Activated effector memory CD4-positive, alpha-beta T cell treated with anti-CD3 and anti-CD28 coated beads, Interleukin-2, amount 50 U/mL, for 16 hours (primary cell): ENCODE results near the gene KCNC4.

ENCODE experiments used
- DNase-seq: peaks from one replicate; pipeline ENCODE4 v3.0.0-alpha.2; 2020

The KCNC4 gene

DNA sequence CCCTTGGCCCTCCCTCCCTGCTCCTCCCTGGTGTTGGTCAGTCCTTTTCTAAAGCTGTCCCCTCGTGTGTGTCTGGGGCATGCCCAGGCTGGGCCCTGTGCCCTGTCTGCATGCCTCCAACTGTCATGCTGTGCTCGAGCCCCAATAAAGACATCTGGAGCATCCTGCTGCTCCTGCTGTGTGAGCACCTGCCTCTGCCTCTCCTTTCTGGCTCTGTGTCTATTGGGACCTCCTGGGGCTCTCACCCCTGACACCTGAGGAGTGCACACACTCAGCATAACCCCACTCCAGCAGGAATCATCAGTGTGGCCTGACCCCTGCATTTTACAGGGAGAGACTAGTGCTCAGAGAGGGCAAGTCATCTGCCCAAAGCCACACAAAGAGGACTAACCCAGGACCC, 23.7 kb downstream of the KCNC4 start:
- DNase-seq: no peak

DNA sequence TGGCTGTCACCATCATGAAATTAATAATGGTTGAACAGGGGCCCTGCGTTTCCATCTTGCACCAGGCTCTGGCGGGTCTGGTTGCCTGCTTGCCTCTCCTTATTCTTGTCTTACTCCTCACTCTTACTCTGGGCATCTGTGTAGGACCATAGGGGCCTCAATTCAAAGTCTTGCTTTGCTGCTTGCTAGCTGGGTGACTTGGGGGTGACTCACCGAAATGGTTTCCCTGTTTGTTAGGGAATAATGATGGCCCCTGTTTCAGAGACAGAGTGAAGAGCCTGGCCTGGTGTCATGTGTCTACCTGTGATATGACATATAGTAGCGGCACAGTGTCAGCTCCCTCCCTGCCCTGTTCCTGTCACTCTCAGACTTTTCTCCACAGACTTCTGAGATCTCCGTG, 24.6 kb downstream of the KCNC4 start:
- DNase-seq: no peak

DNA sequence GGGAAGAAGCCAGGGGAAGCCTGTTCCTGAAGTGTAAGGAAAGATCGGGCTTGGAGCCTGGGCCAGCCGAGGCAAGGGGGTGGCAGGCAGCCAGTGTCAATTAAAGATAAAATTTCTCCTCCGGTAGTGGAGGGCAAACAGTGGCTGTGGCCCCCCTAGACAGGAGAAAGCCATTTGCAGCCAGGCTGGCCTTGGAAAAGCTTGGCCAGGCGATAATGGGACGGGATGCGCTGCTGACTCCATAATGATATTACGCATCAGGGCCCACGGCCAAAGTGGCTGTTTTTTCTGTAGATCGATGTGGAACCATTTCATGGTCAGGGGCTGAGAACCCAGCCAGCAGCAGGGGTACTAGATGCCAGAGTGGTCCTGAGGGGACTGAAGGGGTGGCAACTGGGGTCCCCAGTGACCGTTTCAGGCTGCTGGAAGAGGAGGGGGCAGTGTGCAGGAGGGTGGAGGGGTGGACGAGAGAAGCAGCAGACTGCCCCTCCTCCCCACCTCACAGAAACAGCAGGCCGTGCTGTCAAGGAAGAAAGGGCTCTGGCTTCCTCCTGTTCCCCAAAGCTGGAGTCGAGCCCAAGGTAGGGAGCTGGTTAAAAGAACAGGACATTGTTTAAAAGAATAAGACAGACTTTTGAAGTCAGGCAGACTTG, 25.2 kb downstream of the KCNC4 start:
- DNase-seq: no peak

DNA sequence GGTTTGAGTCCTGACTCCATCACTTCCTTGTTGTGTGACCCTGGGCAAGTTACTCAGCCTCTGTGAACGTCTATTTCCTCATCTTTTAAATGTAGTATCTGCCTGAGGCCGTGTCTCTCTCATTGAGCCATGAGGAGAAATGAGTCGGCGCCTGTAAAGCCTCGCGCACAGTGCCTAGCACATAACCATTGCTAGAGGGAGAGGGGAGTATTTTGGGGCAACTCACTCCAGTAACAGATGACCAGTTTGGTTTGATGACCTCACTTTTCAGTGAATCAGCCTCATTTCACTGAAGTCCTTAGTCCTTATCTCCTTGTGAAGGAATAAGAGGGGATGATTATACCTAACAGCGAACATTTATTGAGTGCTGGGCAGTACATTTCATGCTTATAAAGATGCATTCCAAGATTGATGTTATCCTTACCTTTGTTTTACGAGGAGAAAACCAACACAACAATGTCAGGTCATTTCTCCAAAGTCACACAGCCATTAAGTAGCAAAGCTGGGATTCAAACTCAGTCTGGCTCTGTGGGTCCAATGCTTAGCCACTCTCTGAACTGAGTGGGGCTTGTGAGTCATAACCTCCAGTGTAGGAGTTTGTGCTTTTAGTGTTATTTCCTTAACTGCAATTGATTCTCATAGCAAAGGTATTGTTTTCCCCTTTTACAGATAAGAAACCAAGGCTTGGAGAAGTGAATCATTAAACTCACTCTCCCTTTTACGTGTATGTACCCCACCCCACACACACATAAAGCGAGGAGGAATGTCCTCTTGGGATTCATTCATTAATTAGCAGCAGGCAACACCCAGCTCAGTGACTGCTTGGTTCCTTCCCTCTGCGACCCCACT, 25.9 kb downstream of the KCNC4 start:
- DNase-seq: no peak

DNA sequence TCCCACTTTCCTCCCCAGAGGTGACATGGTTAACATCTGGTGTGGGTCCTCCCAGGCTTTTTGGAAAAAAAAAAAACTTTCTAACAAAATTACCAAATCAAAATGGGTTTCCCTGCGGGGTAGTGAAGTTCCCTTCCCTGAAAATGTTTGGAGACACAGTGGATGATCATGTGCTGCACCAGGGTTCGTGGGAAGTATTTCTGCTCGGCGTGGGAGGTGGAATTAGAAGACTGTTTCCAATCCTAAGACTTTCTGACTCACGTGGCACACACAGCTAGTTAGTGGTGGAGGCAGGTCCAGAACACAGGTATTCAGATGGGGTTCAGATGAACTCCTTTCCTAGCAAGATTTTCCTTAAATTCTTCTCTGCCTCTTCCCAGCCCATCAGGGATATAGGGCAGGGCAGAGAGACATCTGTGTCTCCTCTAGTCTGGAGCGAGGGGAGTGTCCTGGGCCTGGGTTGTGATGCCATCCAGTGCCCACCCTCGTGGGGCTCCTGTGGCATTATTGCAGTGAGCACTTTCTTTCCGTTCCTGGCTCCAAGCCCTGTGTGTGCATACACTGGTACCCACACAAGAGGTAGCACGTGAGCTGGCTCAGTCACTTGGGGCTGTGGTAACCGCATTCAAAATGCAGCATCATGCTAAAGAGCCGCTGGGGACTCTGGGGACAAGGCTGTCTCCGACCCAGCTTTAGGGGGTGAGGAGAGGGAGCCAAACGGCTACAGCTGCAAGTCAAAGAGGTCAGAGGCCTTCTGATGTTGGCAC, 27.5 kb downstream of the KCNC4 start:
- peak; percentile 46 for DNase-seq

DNA sequence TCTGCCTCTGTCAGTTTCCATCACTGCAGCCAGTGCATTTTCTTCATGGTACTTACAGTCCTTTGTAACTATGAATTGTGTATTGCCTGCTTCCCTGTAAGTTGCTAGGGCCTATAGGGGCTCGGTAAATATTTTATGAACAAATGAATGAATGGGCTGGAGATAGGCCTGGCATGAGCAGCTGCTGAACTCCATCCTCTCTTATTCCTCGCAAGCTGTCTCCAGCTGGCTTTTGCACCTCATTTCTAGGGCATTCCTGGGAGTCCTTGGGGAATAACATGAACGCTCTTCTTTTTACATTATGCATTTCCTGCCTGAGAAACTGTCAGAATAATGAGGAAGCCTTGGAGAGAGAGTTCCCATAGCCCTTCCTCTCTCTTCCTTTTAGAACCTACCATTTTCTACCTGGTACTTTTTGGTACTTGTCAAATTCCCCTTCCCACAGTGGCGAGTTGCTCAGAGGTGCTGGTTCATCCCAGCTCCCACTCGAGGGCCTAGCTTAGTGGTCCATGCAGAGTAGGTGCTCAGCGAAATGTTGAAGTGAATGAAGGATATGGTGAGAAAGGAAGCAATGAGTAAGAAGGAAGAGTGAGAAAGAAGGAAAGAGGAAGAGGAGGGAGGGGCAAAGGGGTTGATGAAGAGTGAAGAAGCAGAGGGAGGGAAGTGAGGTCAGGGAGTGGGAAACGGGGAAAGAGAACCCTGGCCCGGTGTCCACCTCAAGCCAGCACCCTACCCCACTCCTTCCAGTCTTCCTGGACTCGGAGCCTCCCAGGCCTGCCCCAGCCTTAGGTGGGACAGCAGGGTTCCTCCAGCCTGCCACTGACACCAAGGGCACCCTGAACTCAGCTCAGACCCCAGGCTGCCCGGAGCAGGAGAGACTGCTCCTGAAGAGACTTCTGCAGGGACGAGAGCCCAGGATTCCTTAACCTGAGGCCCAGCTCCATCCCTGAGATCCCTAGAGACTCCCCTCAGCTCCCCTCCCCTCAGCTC, 29.6 kb downstream of the KCNC4 start:
- DNase-seq: peak; percentile 21

DNA sequence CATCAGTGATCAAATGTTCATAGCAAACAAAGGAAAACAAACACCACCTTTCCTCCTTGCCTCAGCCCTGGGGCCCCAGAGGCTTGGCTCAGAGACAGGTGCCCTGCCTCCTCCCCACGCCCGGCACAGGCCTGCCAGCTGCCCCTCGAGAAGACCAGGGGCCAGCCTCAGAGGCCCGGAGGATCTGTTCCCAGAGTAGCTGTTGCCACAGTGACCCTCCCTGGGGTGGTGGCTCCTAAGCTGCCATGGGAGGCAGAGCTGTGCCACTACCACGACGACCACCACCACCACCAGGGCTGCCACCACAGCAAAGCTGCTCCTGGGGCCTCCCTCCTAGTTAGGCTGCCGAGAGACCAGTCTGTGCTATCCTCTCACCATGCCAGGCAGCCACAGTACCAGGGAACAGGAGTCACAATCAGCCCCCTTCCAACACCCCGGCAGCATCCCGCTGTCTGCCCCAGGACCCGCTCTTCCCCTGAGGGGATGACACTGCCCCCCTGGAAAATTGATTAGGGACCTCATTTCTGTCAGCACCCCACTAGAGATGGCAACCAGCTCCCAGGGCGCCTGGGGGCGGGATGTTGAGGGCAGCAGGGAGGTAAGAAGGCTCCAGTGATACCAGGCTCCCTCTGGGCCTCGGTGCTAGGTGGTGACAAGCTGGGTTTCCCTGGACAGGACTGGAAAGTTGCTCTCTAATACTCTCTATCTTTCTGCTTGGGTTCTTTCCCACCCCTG, 30.5 kb downstream of the KCNC4 start:
- DNase-seq: peak; percentile 49

DNA sequence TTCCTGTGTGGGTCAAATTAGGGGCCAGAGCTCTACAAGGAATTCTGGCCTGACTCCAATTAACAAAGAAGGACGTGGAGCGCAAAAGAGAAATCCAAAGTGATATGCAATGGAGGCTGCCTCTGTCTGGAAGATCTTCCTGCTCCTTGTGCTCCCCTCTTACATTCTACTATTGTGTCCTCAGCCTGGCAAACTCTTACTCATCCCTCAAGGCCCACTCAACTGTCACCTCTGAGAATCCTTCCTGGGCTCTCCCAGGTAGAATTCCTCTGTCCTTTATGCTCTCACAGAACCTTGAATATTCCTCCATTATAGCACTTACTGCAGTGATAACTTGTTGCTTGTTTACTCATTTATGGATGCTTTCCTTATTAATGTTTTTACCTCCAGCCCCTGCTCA, 31.4 kb downstream of the KCNC4 start:
- no peak for DNase-seq

DNA sequence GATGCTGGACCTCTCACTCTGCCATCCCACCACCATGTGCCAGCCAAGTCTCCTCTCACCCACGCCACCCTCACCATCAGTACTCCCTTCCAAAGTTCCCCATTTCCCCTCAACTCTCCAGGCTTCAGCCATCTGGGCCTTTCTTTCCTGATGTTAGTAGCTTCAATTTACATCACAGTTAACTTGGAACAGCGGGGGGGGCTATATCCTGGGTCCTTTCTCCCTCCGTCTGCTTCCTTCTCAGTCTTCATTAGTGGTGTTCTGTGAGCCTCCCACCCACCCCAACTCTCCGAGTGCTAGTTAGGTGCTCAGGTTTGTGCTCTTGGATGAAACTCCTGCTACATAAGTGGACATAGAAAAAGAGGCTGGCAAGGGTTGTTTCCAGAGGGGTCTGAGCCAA, 31.9 kb downstream of the KCNC4 start:
- peak; percentile 19 for DNase-seq

DNA sequence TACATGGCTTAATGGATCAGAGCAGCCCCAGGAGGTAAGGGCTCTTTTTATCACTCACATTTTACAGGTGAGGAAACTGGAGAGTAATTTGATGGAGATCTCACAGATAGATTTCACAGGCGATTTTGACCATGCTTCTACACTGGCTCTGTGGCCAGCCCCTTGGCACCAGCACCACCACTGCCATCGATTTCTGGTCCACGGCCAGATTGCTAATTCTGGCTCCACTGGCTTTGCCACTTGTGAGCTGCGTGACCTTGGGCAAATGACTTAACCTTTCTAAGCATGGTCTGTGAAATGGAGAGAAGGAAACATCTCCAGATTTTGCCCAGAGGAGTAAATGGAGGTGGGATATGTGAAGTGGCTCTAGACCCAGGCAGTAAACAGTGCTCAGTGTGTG, 32.6 kb downstream of the KCNC4 start:
- DNase-seq: peak; percentile 14

DNA sequence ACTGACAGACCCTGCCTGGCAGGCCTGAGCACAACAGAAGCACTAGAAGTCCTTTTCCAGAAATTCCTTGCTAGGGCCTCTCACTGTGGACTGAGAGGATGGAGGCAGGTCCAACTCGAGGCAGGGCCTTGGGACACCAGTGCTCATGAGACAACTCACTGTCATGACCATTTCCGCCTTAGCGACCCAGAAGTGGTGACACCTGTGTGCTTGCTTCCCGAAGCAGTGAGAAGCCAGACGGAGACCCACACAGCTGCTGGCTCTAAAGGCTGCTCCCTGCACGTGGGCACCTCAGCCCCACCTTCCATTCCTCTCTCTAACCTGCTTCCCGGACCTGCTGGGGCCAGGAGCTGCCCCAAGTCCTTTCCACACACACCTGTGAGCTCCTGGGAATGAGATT, 33.0 kb downstream of the KCNC4 start:
- DNase-seq: peak; percentile 28

DNA sequence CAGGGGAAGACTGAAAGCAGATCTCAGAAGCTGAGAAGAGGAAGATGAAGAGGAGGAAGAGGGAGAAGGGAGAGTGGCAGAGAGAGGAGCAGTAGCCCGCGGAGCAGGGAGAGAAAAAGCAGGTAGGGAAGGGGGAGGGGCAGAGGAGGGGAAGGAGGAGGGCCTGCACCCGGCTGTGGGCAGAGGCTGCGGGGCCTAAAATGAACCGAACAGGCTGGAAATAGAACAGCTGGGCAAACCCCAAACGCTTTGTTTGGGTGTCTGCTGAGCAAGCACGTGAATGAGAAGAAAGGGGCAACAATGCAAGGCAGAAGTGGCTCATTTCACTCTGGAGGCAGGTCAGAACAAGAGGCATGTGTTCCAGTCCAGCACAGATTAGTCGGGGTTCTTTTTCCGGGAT, 33.5 kb downstream of the KCNC4 start:
- DNase-seq: peak; percentile 31

DNA sequence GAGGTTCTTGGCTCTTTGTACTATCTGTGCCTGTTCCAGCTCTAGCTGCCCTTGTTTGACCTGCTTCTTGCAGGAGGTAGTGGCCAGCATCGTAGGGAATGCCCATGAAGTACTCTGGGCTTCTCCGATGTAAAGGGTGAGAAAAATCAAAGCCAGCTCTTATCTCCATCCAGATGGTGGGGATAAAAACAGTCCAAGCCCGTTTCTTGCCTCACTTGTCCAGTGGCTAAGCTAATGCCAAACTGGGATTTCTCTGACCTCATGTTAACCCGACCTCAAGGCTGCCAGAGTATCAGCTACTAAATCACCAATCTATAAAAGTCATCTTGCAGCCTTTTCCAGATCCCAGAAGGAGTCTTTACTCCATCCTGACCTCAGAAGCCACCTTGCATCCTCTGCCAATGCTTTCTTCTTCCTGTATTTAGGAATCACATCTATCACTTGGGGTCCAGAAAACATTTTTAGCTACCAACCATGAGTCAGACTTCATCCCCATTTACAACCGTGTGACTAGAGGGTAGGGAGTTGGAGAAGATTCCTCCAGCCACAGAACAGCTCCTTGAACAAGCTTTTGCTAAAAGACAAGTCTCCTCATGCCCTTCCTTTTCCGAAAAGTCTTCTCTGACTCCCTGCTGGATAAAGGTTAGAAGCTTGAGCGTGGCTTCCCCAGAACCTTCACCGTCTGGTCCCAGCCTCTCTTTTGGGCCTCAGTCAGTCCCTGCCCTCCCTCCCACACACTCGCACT, 35.9 kb downstream of the KCNC4 start:
- peak; percentile 6 for DNase-seq

DNA sequence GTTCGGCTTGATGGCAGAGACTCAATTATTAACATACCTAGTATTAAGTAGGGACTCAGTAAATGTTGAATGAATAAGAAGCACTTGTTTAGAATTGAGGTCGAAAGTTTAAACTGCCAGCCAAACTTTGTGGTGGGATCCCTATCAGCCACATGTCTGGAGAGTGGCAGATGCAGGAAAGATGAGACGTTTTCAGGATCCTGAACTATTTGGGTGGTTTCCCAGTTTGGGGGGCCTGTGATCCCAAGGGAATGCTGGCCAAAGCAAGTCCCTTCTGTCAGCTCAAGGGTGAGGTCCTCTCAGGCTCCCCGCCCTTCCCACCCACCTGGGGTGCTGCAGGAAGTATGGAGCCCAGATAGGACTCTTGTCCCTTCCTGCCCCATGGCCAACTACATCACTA, 38.6 kb downstream of the KCNC4 start:
- no peak for DNase-seq

DNA sequence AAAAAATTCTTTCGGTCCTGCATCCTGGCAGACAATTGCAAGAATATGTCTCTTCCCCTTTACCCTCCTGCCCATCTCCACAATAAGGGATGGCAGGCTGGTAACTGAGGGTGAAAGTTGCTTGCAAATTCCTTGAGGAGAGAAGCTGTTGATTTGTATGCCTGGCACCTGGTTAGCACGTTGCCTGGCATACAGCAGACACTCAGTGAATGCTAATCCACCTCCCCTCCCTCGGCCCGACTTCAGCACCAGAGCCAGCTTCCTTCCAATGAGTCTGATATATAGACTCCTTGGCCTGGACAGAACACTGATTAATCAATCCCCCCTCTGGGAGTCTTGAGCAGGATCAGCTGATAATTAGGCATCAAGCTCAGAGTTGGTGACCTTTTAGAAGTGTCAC, 39.1 kb downstream of the KCNC4 start:
- no peak for DNase-seq

DNA sequence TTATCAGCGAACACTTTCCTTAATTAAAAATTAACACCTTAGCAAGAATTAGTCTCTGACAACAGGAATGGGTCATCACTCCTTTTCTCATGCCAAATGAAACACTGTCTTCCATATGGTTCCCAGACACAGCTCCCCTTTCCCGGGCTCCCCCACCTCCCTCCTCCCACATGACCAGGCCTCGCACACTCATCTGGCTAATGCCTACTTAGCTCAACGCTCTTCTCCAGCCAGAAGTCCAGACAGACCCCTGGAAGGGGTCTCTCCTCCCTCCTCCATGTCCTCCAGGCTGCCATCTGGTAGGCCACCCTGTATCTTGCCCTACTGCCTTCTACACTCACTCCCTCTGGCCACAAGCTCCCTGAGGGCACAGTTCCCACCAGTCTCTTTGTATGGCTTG, 39.9 kb downstream of the KCNC4 start:
- no peak for DNase-seq

DNA sequence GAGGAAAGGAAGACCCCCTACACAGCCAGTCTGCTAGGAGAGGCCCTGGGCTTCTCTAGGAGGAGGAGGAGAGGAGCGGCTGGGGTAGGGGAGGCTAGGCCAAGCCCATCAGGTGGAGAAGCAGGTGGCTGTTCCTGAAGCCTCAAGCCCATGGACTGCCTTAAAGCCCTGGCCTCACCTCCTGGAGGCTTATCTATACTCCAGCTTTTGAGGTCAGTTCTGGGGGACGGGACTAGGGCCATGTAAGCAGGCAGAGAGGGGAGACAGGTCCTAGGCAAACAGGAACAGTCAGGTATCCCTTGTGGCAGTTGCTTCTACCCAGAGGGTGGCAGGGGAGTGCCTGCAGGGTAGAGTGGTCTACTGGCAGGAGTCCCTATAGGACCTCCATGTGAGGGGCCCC, 40.6 kb downstream of the KCNC4 start:
- DNase-seq: no peak

DNA sequence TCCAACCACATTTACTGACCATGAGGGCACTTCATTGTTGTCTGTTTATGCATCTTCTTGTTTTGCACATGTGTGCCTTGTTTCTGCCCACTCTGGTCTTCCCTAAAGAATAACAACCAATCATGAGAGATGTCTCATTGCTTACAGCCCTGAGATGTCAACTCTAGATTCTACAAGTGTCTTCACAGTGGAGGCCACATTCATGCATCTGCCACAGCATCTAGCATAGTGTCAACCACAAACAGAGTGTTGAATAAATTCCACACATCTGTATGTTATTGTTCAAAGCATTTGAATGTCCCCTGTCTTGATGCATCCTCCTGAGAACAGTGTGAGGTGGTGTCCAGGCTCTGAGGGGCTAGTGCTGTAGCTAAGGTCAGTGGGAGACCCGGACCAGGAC, 43.1 kb downstream of the KCNC4 start:
- DNase-seq: no peak

DNA sequence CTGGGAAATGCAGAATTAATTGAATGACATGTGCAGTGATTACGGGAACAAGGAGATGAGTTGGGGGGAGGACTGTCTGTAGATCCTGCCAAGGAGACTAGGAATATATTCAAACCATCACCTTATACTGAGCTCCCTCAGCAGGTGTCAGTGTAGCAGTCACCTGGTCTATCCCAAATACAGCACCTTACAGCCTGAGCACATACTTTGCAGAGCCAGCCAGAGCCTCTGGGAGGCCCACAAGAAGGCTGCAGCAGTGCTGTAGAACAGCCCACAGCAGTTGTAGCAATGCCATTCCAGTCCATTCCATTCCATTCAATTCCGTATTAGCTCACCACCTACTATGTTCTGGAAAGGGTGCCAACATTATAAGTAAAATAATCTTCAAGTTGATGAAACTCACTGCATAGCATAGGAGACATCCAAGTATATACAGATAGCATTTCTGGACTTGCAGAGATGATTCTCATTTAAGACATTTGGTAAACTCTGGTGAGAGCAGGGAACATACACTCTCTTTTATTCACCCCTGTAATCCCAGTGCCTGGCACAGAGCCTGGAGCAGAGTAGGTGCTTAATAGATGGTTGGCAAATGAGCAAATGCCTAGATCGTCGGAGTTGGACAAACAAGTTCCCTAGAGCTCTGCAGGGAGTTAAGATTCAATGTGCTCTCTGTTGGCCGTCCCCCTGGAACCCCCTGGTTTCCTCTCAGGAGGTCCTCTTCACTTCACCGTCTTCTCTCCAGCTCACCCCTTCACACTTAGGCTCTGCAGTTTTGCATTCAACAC, 44.7 kb downstream of the KCNC4 start:
- no peak for DNase-seq

DNA sequence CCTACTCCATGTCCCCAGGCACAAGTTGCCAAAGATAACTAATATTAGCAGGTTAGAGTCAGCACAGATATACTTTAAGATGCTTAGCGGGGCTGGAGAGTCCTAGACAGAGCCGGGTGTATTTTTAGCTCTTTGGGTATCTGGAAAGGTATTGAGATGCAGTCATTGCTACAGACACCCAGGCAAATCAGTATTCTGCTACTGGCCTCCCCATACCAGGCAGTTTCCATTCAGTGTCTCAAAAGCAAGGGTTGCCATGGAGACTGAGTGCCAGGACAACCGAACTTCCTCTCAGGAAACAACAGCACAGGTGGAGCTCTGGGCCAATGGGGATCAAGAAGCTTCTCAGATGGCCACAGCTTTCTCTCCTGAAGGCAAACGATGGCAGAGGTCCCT, 45.3 kb downstream of the KCNC4 start:
- no peak for DNase-seq
